Esophagus (tissue), 2 donors: ENCODE results near the gene PTPRT. TPM values are rescaled to one million over a fixed set of nuclear protein-coding genes. Genes with fewer than 3 reads are reported as not detected.

ENCODE experiments used
- H3K27ac ChIP-seq, 2 donors: one replicate each; pipeline ENCODE4 v1.5.1; 2013; ENCODE audit warnings: low read depth in 2 of 2, mild to moderate bottlenecking in 2 of 2, inconsistent platforms in 1 of 2, low read length in 1 of 2, moderate library complexity in 1 of 2
- H3K27me3 ChIP-seq, 2 donors: one replicate each; pipeline ENCODE4 v1.6.1; 2013; ENCODE audit warnings: low read length in 2 of 2, control low read depth in 1 of 2, mild to moderate bottlenecking in 1 of 2; ENCODE audit not compliant: insufficient read depth in 2 of 2, control insufficient read depth in 1 of 2
- H3K36me3 ChIP-seq, 2 donors: one replicate each; pipeline ENCODE4 v1.6.1; 2013; ENCODE audit warnings: low read length in 1 of 2; ENCODE audit not compliant: control insufficient read depth in 2 of 2, insufficient read depth in 2 of 2
- H3K4me1 ChIP-seq, 2 donors: one replicate each; pipeline ENCODE4 v1.6.1; 2013; ENCODE audit warnings: low read length in 1 of 2; ENCODE audit not compliant: control insufficient read depth in 2 of 2, insufficient read depth in 2 of 2
- H3K4me3 ChIP-seq, 2 donors: one replicate each; pipeline ENCODE4 v1.5.1; 2013; ENCODE audit warnings: low read length in 2 of 2, mild to moderate bottlenecking in 2 of 2, low read depth in 1 of 2, moderate library complexity in 1 of 2
- H3K9me3 ChIP-seq, 2 donors: one replicate each; pipeline ENCODE4 v1.6.1; 2013; ENCODE audit warnings: mild to moderate bottlenecking in 2 of 2, low read depth in 1 of 2, low read length in 1 of 2, moderate library complexity in 1 of 2; ENCODE audit not compliant: control insufficient read depth in 2 of 2, insufficient read depth in 1 of 2
- WGBS, 2 donors: extraction: QIAGEN DNeasy Blood & Tissue Kit; methylation state at CpG; one replicate each; pipeline ENCODE4 v1.1.7; 2013; 5-methylcytosine and 5-hydroxymethylcytosine counted together
- polyA plus RNA-seq, 2 donors: library from polyadenylated mRNA; stranded (reverse); fragments of 200-250 nt; gene quantifications; one replicate each; pipeline ENCODE4 v1.2.3, GENCODE V29; 2013
- donor health status: healthy with polysubstance abuse.
- donor health status: Bipolar disorder and iron deficiency.

PTPRT gene
- polyA plus RNA-seq, 2 donors = under 0.01 TPM

- no peaks in the 10 kb centered on the region for H3K36me3 ChIP-seq
- no peak overlapping the region for H3K4me3 ChIP-seq
- no peak overlapping the region for H3K27ac ChIP-seq
- WGBS, 2 donors = 79 to 83% methylated on average over 6 of the region's 6 CpGs
- no peaks in the 10 kb centered on the region for H3K4me1 ChIP-seq
- H3K27me3 ChIP-seq = no peaks in the 10 kb centered on the region
- H3K9me3 ChIP-seq = peaks cover 0 to 4% of the 10 kb centered on the region in 2 donors
Measured at GRCh38 chr20:42807876-42808275, 381.8 kb downstream of the PTPRT start.

GRCh38 chr20:42795111-42795695, 394.5 kb downstream of the PTPRT start:
- H3K4me1 ChIP-seq = no peaks in the 10 kb centered on the region
- WGBS, 2 donors = 65 to 76% methylated on average over 11 of the region's 11 CpGs
- H3K9me3 ChIP-seq = peaks cover 2 to 5% of the 10 kb centered on the region in 2 donors
- no peaks in the 10 kb centered on the region for H3K36me3 ChIP-seq
- no peaks in the 10 kb centered on the region for H3K27me3 ChIP-seq
- no peak overlapping the region for H3K27ac ChIP-seq
- no peak overlapping the region for H3K4me3 ChIP-seq

DNA sequence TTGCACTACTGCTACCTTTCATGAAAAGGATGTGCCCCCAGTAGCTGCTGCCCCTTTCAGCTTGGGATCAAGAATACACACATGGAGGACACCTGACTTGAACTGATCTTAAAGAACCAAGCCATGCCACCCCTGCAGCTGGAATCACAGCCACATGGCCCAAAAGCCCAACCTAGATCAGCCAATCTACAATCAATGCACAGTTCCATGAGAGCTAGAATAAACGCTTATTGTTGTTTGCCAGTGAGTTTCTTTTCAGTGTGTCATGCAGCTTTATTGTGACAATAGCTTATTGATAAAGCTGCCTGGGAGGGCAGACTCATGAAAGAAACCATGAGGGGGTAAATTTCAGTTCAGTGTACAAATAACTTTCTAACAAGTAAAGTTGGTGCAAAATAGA, 397.7 kb downstream of the PTPRT start:
- Histone ChIP-seq H3K4me3 (no peak overlapping the region), H3K36me3 (no peaks in the 10 kb centered on the region), H3K9me3 (peaks cover 0 to 5% of the 10 kb centered on the region in 2 donors), H3K4me1 (no peaks in the 10 kb centered on the region), H3K27ac (no peak overlapping the region), H3K27me3 (no peaks in the 10 kb centered on the region)
- WGBS, 2 donors = 69 to 73% methylated on average over 1 of the region's 1 CpG

DNA sequence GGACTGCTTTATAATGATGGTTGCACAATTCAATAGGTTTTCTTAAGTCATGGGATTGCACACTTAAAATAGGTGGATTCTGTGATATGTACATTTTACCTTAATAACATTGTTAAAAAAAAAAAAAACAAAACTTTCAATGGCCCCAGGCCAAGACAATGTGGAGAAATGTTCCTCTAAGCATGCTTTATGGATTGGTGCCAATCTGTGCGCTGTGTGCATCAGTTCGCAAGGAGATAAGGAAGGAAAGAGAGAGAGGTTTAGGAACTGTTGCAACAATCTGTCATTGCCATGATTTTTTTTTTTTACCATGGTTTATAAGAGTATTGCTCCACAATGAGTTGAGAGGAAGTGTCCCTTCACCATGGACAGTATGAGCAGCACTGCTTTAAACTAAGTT, 399.6 kb downstream of the PTPRT start:
- Histone ChIP-seq H3K4me1 (no peaks in the 10 kb centered on the region), H3K27me3 (no peaks in the 10 kb centered on the region), H3K27ac (no peak overlapping the region), H3K36me3 (no peaks in the 10 kb centered on the region), H3K4me3 (no peak overlapping the region), H3K9me3 (peaks cover 0 to 5% of the 10 kb centered on the region in 2 donors)
- WGBS, 2 donors = 19 to 27% methylated on average over 2 of the region's 2 CpGs

- no peaks in the 10 kb centered on the region for H3K27me3 ChIP-seq
- H3K9me3 ChIP-seq = peaks cover 0 to 1% of the 10 kb centered on the region in 2 donors
- no peak overlapping the region for H3K27ac ChIP-seq
- 65 to 73% methylated on average over 5 of the region's 5 CpGs for WGBS, 2 donors
- no peak overlapping the region for H3K4me3 ChIP-seq
- H3K4me1 ChIP-seq = no peaks in the 10 kb centered on the region
- H3K36me3 ChIP-seq = no peaks in the 10 kb centered on the region
Measured at GRCh38 chr20:42788707-42789106, 401.0 kb downstream of the PTPRT start.

GRCh38 chr20:42785041-42785440, 404.7 kb downstream of the PTPRT start:
- no peak overlapping the region for H3K4me3 ChIP-seq
- no peaks in the 10 kb centered on the region for H3K36me3 ChIP-seq
- no peak overlapping the region for H3K27ac ChIP-seq
- no peaks in the 10 kb centered on the region for H3K27me3 ChIP-seq
- no peaks in the 10 kb centered on the region for H3K4me1 ChIP-seq
- H3K9me3 ChIP-seq = no peaks in the 10 kb centered on the region
- WGBS, 2 donors = 53% methylated on average over 4 of the region's 4 CpGs

- no peaks in the 10 kb centered on the region for H3K4me1 ChIP-seq
- no peak overlapping the region for H3K27ac ChIP-seq
- H3K27me3 ChIP-seq = no peaks in the 10 kb centered on the region
- 90 to 100% methylated on average over 1 of the region's 1 CpG for WGBS, 2 donors
- no peaks in the 10 kb centered on the region for H3K9me3 ChIP-seq
- H3K4me3 ChIP-seq = no peak overlapping the region
- no peaks in the 10 kb centered on the region for H3K36me3 ChIP-seq
Measured at GRCh38 chr20:42779216-42779615, 410.5 kb downstream of the PTPRT start.

DNA sequence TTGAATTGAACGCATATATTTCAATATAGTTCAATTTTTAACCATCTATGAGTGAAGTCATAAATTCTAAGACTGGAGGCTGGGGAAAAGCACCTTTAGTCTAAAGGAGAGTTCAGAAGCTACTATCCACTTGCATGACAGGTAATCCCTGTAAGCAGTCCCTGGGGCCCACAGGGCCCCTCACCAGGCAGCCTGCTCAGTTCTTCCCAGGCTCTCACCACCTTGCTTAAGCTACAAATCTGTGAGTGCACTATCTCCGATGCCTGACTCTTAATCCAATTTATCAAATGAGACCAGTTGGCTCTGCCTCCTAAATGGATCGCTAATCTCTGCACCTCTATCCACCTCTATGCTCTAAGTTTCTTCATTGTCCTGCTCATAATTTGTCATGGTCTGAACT, 413.8 kb downstream of the PTPRT start:
- Histone ChIP-seq H3K4me3 (no peak overlapping the region), H3K27me3 (no peaks in the 10 kb centered on the region), H3K36me3 (no peaks in the 10 kb centered on the region), H3K4me1 (no peaks in the 10 kb centered on the region), H3K27ac (no peak overlapping the region), H3K9me3 (no peaks in the 10 kb centered on the region)
- WGBS, 2 donors = 83 to 88% methylated on average over 3 of the region's 3 CpGs

DNA sequence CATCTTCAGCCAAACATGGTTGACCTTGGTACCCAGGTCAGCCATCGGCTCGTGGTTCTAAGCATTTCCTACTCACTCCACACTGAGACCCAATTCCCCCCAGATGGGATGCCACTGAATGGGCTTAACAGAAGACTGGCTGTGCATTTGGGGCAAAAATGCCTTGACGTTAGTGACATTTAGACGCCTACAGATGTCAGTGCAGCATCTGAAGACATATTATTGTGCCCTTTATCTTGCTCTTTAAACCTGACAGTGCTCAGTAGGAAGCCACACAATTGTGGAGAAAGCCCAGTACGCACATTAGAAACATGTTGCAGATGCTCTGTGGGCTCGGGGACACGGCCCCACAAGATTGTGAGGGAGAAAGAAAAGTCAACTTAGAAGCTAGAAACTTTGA, 414.7 kb downstream of the PTPRT start:
- WGBS, 2 donors = 71 to 78% methylated on average over 7 of the region's 7 CpGs
- Histone ChIP-seq H3K4me3 (no peak overlapping the region), H3K4me1 (no peaks in the 10 kb centered on the region), H3K36me3 (no peaks in the 10 kb centered on the region), H3K27ac (no peak overlapping the region), H3K27me3 (no peaks in the 10 kb centered on the region), H3K9me3 (no peaks in the 10 kb centered on the region)

DNA sequence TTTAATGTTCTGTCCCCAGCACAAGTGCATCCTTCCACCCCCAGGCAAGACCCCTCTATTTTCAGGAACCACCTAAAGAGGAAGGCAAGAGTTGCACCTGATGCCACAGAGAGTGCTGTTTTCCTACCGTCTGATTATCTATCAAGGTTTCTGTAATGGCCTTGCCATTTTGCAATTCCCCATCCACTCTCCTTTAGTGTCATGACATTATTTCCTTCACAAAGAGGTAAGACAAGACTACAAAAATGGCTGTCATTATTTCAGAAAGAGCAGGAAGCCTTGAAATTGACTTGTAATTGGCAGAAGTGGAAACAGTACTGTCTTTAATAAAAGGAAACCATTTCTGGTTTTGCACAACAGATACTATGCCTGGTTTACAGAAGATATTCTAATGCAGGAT, 426.7 kb downstream of the PTPRT start:
- no peaks in the 10 kb centered on the region for H3K27me3 ChIP-seq
- H3K36me3 ChIP-seq = no peaks in the 10 kb centered on the region
- H3K4me3 ChIP-seq = no peak overlapping the region
- WGBS, 2 donors = 85 to 92% methylated on average over 1 of the region's 1 CpG
- H3K9me3 ChIP-seq = peaks cover 0 to 6% of the 10 kb centered on the region in 2 donors
- no peaks in the 10 kb centered on the region for H3K4me1 ChIP-seq
- no peak overlapping the region for H3K27ac ChIP-seq
